Activated T-cell treated with anti-CD3 and anti-CD28 coated beads for 4 hours (primary cell): ENCODE results near the gene LIN7B.

ENCODE experiments used
- DNase-seq: peaks from one replicate; pipeline ENCODE4 v3.0.0-alpha.2; 2020

LIN7B gene

DNA sequence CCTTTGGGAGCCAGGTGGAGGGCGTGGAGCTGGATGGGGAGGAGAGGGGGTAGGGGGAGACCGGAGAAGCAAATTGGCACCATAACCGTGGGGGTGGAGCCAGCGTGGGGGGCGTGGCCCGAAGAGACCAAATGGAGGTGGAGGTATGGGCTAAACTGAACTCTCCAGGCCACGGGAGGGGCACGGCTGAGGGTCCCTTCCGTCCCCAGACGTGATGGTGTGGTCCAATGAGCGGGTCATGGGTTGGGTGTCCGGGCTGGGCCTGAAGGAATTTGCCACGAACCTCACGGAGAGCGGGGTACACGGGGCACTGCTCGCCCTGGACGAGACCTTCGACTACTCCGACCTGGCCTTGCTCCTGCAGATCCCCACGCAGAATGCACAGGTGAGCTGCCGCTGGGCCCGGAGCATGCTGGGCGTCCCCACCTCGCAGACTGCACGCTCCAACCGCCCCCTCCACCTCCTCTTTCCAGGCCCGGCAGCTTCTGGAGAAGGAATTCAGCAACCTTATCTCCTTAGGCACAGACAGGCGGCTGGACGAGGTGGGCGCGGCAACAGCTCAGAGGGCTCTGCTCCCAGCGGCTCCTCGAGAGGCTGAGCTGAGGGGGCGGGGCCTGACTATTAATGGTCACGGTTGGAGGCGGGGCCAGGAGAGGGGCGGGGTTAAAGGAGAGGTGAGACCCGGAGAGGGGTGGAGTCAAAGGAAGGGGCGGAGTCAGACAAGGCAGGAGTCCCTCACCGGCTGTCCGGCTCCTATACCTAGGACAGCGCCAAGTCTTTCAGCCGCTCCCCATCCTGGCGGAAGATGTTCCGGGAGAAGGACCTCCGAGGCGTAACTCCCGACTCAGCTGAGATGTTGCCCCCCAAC lies 34.8 kb downstream of the LIN7B start:
- DNase-seq: peak; percentile 73

GRCh38 chr19:49149652-49150105 lies 35.5 kb downstream of the LIN7B start:
- no peak for DNase-seq

DNA sequence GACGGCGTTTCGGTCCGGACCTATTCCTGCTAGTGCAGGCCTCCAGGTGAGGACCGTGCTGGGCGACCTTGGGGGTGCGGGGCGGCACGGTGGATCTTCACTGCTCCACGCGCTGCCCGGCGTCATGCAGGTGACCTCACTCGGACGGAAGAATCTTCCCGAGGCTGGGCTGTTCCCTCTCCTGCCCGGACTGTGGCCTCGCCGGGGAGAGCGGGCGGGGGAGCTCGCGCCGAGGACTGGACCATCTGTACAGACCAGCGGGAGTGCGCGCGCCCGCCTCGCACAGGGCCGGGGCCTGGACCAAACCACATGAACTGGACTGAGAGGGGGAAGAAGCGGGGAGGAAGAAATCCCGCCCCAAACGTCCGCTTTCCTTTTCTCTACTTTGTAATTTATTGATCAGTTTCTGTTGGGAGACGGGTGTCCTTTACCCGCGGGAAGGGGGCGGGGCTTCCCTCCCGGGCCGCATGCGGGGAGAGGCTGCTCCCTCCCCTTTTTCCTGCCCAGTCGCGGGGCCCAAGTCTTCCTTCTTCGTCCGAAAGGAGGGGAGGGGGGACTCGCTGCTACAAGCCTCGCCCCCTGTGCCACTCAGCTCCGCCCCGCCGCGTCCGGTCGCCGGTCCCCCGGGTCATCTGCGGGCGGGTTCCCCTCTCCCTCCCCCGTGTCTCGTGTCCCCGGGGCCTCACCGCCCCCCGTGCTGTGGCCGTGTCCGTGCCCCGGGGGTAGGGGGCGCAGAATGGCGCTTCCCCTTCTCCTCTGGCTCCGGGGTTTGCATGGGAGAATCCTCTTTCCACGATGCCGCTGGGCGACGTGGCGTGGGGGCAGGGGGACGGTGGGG lies 36.2 kb downstream of the LIN7B start:
- peak; percentile 23 for DNase-seq

DNA sequence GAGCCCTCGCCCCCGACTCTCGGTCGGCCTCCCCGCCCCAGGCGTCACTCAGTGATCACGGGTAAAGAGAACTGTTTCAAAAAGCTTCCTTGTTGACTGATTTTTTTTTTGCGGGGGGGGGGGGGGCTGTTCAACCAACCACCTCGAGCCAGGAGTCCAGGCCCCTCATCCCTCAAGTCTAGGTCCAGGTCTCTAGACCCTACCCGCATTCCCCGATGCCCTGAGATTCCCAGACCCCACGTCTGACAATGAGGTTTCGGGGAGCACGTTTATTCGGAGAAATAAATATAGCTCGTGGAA lies 36.7 kb downstream of the LIN7B start:
- DNase-seq: no peak

DNA sequence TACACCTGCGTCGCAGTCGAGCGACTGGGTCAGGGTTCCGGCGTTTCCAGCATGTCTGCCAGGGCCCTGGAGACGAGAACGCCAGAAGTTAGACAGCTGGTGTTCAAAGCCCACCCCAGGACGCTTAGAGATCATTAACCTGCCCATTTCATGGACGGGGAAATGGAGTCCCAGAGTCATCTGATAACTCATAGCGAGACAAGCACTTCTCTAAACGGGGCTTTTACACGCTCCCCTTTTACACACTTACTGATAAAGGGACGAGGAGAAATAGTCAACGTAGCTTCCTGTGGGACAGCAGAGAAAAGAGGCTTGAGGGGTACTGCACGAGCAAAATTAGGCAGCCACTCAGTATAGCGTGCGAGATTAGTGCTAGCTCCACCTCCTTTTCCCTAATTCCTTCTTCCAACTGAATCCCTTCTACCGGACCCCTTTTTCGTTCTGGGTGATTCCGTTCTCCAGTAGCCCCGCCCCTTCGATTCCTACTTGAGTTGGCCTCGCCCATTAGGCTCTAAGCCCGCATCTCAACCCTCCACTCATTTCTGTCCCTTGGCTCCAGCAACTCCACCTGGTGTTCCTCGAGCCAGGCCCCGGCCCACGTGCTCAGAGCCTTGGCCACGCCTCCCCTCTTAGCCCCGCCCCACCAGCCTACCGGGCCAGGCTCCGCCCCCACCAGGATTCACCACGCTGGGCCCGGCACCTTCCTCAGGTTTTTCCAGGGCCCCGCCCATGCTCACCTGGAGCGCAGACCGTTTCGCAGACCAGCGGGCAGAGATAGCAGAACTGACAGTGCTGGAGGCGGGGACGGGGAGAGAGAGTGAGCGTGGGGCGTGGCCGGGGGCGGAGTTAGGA lies 37.3 kb downstream of the LIN7B start:
- no peak for DNase-seq

DNA sequence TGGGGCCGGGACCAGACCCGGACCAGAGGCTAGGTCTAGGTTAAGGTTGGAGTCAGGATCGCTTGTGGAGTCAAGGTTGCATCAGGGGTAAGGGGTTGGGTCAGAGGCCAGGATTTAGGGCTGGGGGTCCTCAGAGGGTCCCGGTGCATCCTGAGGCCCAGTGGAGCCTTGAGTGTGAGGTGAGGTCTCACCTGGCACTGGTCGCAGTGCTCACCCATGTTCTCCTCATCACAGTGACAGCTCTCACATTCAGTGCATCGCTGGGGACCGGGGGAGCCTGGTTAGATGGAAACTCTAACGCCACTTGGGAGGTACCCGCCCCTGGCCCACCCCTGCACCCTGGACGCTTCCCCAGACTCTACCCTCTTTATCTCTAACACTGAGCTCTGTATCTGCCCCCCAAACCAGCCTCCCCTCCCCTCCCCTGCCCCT lies 38.0 kb downstream of the LIN7B start:
- DNase-seq: no peak

DNA sequence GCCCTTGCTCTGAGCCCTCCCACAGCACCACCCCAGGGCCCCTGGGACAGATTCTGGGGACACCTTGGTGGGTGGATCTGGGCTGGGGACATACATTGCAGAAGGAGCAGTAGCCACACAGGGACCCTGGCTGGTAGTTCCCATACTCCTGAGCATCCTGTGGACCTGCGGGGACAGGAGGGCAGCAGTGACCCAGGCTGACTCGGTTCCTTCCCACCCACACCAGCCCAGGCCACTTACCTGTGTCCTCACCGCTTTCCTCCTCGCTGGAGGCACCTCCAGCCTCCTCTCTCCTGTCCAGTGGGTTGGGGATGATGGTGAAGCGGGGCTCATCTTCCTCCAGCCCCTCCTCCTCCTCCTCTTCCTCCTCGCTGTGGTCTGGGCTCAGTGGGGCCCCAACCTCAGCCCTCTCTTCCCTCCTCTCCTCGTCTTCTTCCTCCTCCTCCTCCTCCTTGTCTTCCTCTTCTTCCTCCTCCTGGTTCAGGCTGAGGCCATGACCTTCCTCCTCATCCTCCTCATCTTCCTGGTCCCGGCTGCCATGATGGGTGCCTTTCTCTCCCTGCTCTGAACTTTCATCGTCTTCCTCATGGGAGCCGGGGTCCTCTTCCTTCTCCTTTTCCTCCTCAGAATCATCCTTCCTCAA lies 39.1 kb downstream of the LIN7B start:
- no peak for DNase-seq

DNA sequence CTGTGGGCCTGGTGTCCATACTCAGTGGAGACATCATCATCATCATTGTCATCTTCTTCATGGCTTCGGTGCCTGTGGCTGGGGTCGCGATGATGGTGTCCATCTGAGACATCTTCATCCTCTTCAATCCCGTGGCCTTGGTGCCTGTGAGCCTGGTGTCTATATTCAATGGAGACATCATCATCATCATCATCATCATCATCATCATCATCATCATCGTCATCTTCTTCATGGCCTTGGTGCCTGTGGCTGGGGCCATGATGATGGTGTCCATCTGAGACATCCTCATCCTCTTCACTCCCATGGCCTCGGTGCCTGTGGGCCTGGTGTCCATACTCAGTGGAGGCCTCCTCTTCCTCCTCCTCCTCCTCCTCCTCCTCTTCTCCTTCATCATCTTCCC lies 40.1 kb downstream of the LIN7B start:
- no peak for DNase-seq

DNA sequence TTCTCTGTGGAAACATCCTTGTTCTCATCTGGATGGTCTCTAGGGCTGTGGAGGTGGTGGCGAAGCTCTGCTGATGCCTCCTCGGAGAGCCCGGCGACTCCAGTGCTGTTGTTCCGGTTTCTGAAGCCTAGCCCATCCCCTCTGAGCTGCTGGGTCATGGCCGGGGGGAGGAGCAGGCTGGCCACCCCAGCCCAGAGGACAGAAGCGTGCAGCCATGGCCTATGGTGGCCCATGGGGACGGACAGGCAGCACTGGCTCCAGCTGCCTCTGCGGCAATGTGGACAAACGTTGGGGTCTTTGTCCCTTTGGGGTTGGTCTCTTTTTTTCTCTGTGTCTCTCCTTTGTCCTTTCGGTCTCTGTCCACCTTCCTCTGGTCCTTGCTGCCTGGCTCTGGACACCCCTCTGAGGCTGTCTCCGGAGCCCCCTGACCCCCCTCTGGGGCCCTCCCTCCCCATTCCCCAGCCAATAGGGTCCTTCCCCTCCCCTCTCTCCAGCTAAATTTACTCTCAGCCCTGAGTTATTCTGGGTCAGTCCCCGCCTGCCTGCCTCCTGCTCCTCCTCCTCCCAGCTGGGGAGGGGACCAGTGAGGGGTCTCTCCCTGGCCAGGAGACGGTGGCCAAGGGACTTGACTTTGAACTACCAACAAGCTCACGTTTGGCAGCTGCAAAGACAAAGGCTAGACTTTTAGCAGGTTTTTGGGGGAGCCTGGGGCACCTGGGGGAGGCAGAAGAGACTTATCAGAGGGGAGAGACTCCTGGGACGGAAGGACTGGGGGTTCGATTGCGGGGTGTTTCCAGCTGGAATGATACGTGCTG lies 41.0 kb downstream of the LIN7B start, which contains the start of gene HRC:
Gene HRC, minus strand, starts transcription at position 392 of the 815 bp plus-strand sequence. Its CDS starts 159 bp downstream, at position 233.
- DNase-seq: no peak

DNA sequence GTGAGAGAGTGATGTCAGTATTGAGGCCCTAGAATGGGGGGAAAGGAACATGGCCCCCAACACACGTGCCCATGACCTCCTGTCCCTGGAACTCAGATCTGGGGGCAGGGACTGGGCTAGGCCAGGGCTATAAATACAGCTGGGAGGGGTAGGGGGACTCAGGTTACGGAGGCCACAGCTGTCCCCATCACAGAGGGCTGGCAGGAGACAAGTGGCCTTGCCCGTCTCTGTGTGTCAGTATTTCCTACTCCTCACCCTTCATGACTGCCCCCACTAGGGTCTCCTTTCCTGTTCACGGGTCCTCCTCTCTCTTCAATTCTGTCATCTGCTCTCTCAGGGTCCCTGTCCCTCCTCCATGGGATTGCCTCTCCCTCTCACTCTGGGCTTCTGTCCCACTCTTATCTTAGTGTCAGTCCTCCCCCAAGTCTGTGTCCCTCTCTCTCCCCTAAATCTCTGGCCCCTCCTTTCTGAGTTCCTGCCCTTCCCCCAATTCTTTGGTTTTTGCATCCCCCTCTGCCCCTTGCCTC lies 41.7 kb downstream of the LIN7B start:
- no peak for DNase-seq

DNA sequence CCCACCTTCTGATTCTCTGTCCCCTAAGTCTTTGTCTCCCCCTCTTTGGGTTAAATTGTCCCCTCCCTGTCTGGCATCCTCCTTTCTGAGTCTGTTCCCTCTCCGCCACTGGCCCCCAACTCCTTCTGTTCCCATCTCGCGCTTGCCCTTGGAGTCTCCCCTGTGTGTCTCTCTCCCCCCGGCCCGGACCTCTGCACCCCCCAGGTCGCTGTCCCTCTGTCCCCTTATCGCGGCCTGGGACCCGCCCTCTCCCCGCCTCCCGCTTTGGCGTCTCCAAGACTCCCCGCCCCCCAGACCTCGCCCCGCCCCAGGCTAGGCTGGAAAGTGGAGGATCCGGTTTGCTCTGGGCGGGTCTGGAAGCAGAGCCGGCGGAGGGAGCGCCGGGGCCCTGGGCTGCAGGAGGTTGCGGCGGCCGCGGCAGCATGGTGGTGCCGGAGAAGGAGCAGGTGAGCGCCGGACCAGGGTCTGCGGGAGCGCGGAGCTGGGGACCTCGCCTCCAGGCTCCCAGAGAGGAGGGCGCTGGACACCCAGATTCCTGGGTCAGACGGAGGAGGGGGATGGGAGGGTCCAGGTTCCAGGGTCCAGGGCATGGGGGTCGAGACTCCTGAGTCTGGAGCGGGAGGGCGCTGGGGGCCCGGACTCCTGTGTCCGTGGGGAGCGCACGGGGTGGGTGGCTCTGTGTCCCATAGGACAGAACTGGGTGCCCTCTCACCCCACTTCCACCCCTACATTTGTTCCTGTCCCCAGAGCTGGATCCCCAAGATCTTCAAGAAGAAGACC lies 43.5 kb downstream of the LIN7B start, which contains the start of gene TRPM4:
Gene TRPM4, plus strand, starts transcription at position 348 of the 780 bp plus-strand sequence. Its CDS starts 75 bp downstream, at position 423.
- DNase-seq: no peak

DNA sequence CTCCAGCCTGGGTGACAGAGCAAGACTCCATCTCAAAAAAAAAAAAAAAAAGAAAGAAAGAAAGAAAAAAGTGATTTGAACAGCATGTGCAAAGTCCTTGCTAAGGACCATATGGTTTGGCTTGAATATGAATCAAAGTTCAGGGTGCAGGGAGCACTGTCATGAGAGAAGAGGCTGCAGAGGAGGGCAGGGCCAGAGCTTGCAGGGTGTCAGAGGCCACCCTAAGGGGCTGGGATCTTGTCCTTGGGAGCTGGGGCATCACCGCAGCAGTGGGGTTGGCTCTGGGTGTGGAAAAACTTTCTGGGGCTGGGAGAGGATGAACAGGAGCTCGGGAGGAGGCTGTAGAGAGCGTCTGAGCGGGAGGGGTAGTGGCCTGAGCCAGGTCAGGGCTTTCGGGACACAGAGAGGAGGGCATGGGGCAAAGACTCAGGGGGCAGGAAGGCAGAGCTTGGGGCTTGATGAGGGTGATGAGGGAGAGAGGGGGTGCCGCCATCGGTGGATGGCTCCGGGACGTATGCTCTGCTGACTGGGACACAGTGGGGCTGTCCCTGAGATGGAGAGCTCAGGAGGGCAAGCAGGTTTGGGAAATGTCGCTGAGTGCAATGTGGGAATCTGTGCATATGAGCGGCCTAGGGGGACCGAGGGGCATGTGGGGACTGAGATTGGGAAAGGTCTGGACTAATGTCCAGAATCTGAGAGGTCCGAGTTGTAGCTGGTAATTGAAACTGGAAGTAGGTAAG lies 46.5 kb downstream of the LIN7B start:
- DNase-seq: no peak

DNA sequence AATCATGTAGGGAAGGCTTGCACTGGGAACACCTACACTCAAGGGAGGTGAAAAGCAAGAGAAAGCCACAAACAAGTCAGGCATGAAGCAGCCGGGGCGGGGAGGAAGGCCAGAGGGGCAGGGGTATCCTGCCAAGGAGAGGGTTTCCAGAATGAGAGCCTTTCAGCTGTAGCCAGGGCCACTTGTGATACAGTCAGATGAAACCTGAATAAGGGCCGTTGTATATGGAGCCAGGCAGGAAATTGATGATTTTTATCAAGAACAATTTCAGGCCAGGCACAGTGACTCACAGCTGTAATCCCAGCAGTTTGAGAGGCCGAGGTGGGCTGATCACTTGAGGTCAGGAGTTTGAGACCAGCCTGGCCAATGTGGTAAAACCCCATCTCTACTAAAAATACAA lies 47.8 kb downstream of the LIN7B start:
- DNase-seq: no peak

- DNase-seq: no peak
These were observed 51.1 kb downstream of the LIN7B start for GRCh38 chr19:49165111-49165750.

DNA sequence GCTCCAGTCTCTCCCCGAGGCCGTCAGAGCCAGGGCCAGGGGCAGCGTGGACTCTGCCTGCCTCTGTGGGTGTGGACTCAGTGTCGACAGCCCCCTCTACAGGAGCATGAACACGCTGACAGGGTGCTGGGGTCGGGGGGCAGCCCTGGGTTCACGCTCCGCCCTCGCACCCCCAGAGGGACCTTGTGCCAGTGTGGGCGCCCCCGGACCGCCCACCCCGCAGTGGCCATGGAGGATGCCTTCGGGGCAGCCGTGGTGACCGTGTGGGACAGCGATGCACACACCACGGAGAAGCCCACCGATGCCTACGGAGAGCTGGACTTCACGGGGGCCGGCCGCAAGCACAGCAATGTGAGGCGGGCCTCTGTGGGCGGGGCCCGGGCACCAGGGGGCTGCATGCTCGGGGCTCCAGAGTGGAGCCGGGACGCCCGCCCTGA lies 51.7 kb downstream of the LIN7B start:
- DNase-seq: no peak

DNA sequence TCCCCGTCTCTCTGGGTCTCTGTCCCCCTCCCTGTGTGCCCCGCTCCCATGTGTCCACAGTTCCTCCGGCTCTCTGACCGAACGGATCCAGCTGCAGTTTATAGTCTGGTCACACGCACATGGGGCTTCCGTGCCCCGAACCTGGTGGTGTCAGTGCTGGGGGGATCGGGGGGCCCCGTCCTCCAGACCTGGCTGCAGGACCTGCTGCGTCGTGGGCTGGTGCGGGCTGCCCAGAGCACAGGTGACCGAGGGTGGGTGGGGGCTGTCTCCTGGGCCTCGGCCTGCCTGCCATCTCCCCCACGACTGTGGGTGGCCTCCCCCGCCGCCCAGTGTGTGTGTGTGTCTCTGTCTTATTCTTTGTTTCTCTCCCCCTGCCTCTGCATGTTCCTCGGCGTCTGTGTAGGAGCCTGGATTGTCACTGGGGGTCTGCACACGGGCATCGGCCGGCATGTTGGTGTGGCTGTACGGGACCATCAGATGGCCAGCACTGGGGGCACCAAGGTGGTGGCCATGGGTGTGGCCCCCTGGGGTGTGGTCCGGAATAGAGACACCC lies 53.8 kb downstream of the LIN7B start:
- DNase-seq: no peak
